A549 (cell line): ENCODE measurements around the gene GUCY1A2. TPM values are rescaled to one million over a fixed set of nuclear protein-coding genes. Genes with fewer than 3 reads are reported as not detected.

Experiments
- ATAC-seq, 2 experiments: fragments of 200-7000 bp in 1 of 2; fragments of >200 bp in 1 of 2; cut with Nextera tagmentation in 1 of 2; cut with Tn5 transposase in 1 of 2; 3 replicates each; pipeline versions ENCODE4 v1.8.0 to v1.9.1; 2018 to 2020; ENCODE audit warnings: mild to moderate bottlenecking in 1 of 2, moderate library complexity in 1 of 2
- CTCF ChIA-PET: fragments of 300-600 bp; sonication (Branson Sonifier 250); formaldehyde crosslinking; extraction: SDS; loops from one replicate; lab custom pipeline; 2021; ENCODE audit warnings: antibody characterized with exemption, inconsistent platforms; lab: Yijun Ruan, JAX
- POLR2A ChIA-PET: fragments of 350-600 bp; formaldehyde crosslinking; extraction: SDS; loops from one replicate; lab custom pipeline; 2021; ENCODE audit warnings: antibody characterized with exemption, inconsistent platforms; lab: Yijun Ruan, JAX
- DNase-seq, 2 experiments: peaks; one replicate each; pipeline versions ENCODE4 v3.0.0 to v3.0.0-alpha.2; 2011 to 2016; ENCODE audit warnings: low read depth in 1 of 2, low spot score in 1 of 2
- FAIRE-seq: peaks from 2 replicates; lab custom pipeline; 2011; peaks lifted over from hg19 to GRCh38; lab: Jason Lieb, UNC
- H3K27ac ChIP-seq, 2 experiments: fragments of >200 bp; sonication (Bioruptor Twin); formaldehyde crosslinking; 3 replicates each; pipeline ENCODE4 v1.5.1; 2016 to 2017
- H3K4me1 ChIP-seq: fragments of >200 bp; sonication (Bioruptor Twin); formaldehyde crosslinking; 3 replicates; pipeline ENCODE4 v1.6.1; 2016
- H3K4me2 ChIP-seq: fragments of >200 bp; sonication (Bioruptor Twin); formaldehyde crosslinking; 3 replicates; pipeline ENCODE4 v1.6.1; 2016
- H3K4me3 ChIP-seq: fragments of >200 bp; sonication (Bioruptor Twin); formaldehyde crosslinking; 3 replicates; pipeline ENCODE4 v1.5.1; 2016
- H3K9me3 ChIP-seq: fragments of >200 bp; sonication (Bioruptor Twin); formaldehyde crosslinking; 3 replicates; pipeline ENCODE4 v1.6.1; 2016
- ATOH8 ChIP-seq: fragments of 250-450 bp; sonication (Bioruptor Pico); IDR thresholded peaks from 2 replicates; pipeline ENCODE4 v1.5.0; 2020; ENCODE audit warnings: low read depth, mild to moderate bottlenecking, moderate library complexity
- BCL3 ChIP-seq: fragments of >200 bp; sonication (Bioruptor Twin); formaldehyde crosslinking; IDR thresholded peaks from 3 replicates; pipeline ENCODE4 v1.6.1; 2016
- BHLHE40 ChIP-seq: IDR thresholded peaks from 2 replicates; pipeline ENCODE4 v1.6.1; 2012; ENCODE audit warnings: low read depth, low read length, inconsistent platforms
- CBX8 ChIP-seq: fragments of 200-600 bp; sonication (generic); IDR thresholded peaks from 2 replicates; pipeline ENCODE4 v1.6.1; 2016
- E2F6 ChIP-seq: IDR thresholded peaks from 2 replicates; pipeline ENCODE4 v1.6.1; 2012; ENCODE audit warnings: low read depth, borderline replicate concordance
- EHMT2 ChIP-seq: fragments of 200-600 bp; sonication (generic); IDR thresholded peaks from 2 replicates; pipeline ENCODE4 v1.6.1; 2016; ENCODE audit warnings: antibody characterized with exemption, low read depth, mild to moderate bottlenecking, moderate library complexity
- ELK1 ChIP-seq: fragments of 150-350 bp; IDR thresholded peaks from 2 replicates; pipeline ENCODE4 v1.6.1; 2014; ENCODE audit warnings: low read depth, mild to moderate bottlenecking, low read length
- ESRRA ChIP-seq: fragments of 150-350 bp; IDR thresholded peaks from 2 replicates; pipeline ENCODE4 v1.6.1; 2014; ENCODE audit warnings: mild to moderate bottlenecking, low read length, borderline replicate concordance
- FOSB ChIP-seq: fragments of 250-450 bp; sonication (Bioruptor Pico); IDR thresholded peaks from 2 replicates; pipeline ENCODE4 v1.5.0; 2020; ENCODE audit warnings: mild to moderate bottlenecking, moderate library complexity
- FOXS1 ChIP-seq: fragments of 250-450 bp; sonication (Bioruptor Pico); IDR thresholded peaks from 2 replicates; pipeline ENCODE4 v1.5.0; 2020; ENCODE audit warnings: mild to moderate bottlenecking, moderate library complexity
- HMGXB4 ChIP-seq: fragments of 250-450 bp; sonication (Bioruptor Pico); IDR thresholded peaks from 2 replicates; pipeline ENCODE4 v1.5.0; 2021; ENCODE audit warnings: mild to moderate bottlenecking, moderate library complexity, borderline replicate concordance
- HOXA7 ChIP-seq: fragments of 250-450 bp; sonication (Bioruptor Pico); IDR thresholded peaks from 2 replicates; pipeline ENCODE4 v1.5.0; 2020; ENCODE audit warnings: mild to moderate bottlenecking, moderate library complexity
- JUNB ChIP-seq: fragments of >200 bp; sonication (Bioruptor Twin); formaldehyde crosslinking; IDR thresholded peaks from 2 replicates; pipeline ENCODE4 v1.6.1; 2016
- KDM5A ChIP-seq: fragments of 200-600 bp; sonication (generic); IDR thresholded peaks from 2 replicates; pipeline ENCODE4 v1.6.1; 2016; ENCODE audit warnings: antibody characterized with exemption, mild to moderate bottlenecking
- MAFK ChIP-seq: fragments of 450-650 bp; IDR thresholded peaks from 2 replicates; pipeline ENCODE4 v1.6.1; 2014; ENCODE audit not compliant: partially characterized antibody
- MAX ChIP-seq: IDR thresholded peaks from 2 replicates; pipeline ENCODE4 v1.6.1; 2012
- MYC ChIP-seq: IDR thresholded peaks from 2 replicates; pipeline ENCODE4 v1.6.1; 2012; ENCODE audit warnings: mild to moderate bottlenecking, inconsistent platforms, low read length, improper control_type of control experiment, borderline replicate concordance
- PBX3 ChIP-seq: IDR thresholded peaks from 2 replicates; pipeline ENCODE4 v1.6.1; 2012
- RARB ChIP-seq: fragments of 250-450 bp; sonication (Bioruptor Pico); IDR thresholded peaks from 2 replicates; pipeline ENCODE4 v1.8.0; 2021; ENCODE audit warnings: mild to moderate bottlenecking, moderate library complexity
- RCOR1 ChIP-seq: fragments of 150-350 bp; IDR thresholded peaks from 2 replicates; pipeline ENCODE4 v1.6.1; 2014; ENCODE audit warnings: antibody characterized with exemption, low read length, low read depth
- REST ChIP-seq: fragments of 200-600 bp; sonication (generic); IDR thresholded peaks from 2 replicates; pipeline ENCODE4 v1.6.1; 2016; ENCODE audit warnings: antibody characterized with exemption, mild to moderate bottlenecking, moderate library complexity
- RNF2 ChIP-seq: fragments of 200-600 bp; sonication (generic); IDR thresholded peaks from 2 replicates; pipeline ENCODE4 v1.6.1; 2016; ENCODE audit warnings: low read depth, mild to moderate bottlenecking, antibody characterized with exemption, moderate library complexity, borderline replicate concordance
- SMC3 ChIP-seq: fragments of >200 bp; sonication (Bioruptor Twin); formaldehyde crosslinking; IDR thresholded peaks from 3 replicates; pipeline ENCODE4 v1.6.1; 2018; ENCODE audit warnings: inconsistent platforms
- SREBF2 ChIP-seq: fragments of 450-650 bp; IDR thresholded peaks from 2 replicates; pipeline ENCODE4 v1.6.1; 2014; ENCODE audit warnings: mild to moderate bottlenecking, moderate library complexity
- TP53 ChIP-seq: fragments of 250-450 bp; sonication (Bioruptor Pico); IDR thresholded peaks from 2 replicates; pipeline ENCODE4 v1.5.0; 2021; ENCODE audit warnings: mild to moderate bottlenecking, moderate library complexity
- ZC3H11A ChIP-seq: fragments of 450-650 bp; IDR thresholded peaks from 2 replicates; pipeline ENCODE4 v1.6.1; 2014; ENCODE audit warnings: antibody characterized with exemption, mild to moderate bottlenecking
- ZNF302 ChIP-seq: fragments of 250-450 bp; sonication (Bioruptor Pico); IDR thresholded peaks from 2 replicates; pipeline ENCODE4 v1.9.0; 2021; ENCODE audit warnings: inconsistent platforms, mild to moderate bottlenecking, moderate library complexity
- ZSCAN20 ChIP-seq: fragments of 250-450 bp; sonication (Bioruptor Pico); IDR thresholded peaks from 2 replicates; pipeline ENCODE4 v1.8.0; 2022; ENCODE audit warnings: mild to moderate bottlenecking, moderate library complexity
- WGBS: methylation state at CpG from one replicate; pipeline ENCODE4 v1.1.6; 2017; ENCODE audit errors: missing lambda C conversion rate; 5-methylcytosine and 5-hydroxymethylcytosine counted together
- polyA plus RNA-seq, 4 experiments: library from polyadenylated mRNA; depleted of rRNA in 3 of 4; stranded (reverse); fragments of >200 nt; fragmentation: RNase III in 1 of 4; extraction: RNeasy Plus Mini Kit Qiagen cat#74134 plus additional on column Dnase treatment in 1 of 4; gene quantifications; 2 replicates in 3 of 4; 3 replicates in 1 of 4; pipeline ENCODE4 v1.2.3, GENCODE V29; 2011 to 2017

Gene GUCY1A2
- polyA plus RNA-seq, 2 of the 4 experiments (the other 2 are of a cell fraction) = 0.12 to 0.16 TPM

GRCh38 chr11:106939157-106939556 lies 79.1 kb downstream of the GUCY1A2 start:
- WGBS = 66% methylated on average over 2 of the region's 2 CpGs
- Histone ChIP-seq H3K4me1 (no peaks in the 10 kb centered on the region), H3K4me2 (no peak overlapping the region), H3K27ac (no peak overlapping the region), H3K9me3 (no peaks in the 10 kb centered on the region), H3K4me3 (no peak overlapping the region)
- DNase-seq (no peak), FAIRE-seq (no peak), ATAC-seq (no peak)
- ChIA-PET POLR2A (no interaction called here), CTCF (no interaction called here)
- TF ChIP-seq JUNB (no peak), ELK1 (no peak), ZC3H11A (no peak), FOXS1 (CRISPR knock-in tag) (no peak), ZSCAN20 (no peak), MYC (no peak), CBX8 (no peak), E2F6 (no peak), BCL3 (no peak), ATOH8 (CRISPR knock-in tag) (no peak), SREBF2 (no peak), FOSB (no peak), MAFK (no peak), HMGXB4 (CRISPR knock-in tag) (no peak), TP53 (no peak), KDM5A (no peak), MAX (no peak), ZNF302 (CRISPR knock-in tag) (no peak)
- TF ChIP-seq, all 56 proteins: peak for 0

- ChIA-PET POLR2A (no interaction called here), CTCF (no interaction called here)
- no peak for ATAC-seq
- Histone ChIP-seq H3K4me1 (no peaks in the 10 kb centered on the region), H3K4me2 (no peak overlapping the region), H3K9me3 (no peaks in the 10 kb centered on the region), H3K4me3 (no peak overlapping the region), H3K27ac (no peak overlapping the region)
- no peak for FAIRE-seq
- no peak for DNase-seq
- WGBS = 54% methylated on average over 1 of the region's 1 CpG
- TF ChIP-seq BHLHE40 (no peak), ZNF302 (CRISPR knock-in tag) (no peak), KDM5A (no peak), CBX8 (no peak), MAX (no peak), RCOR1 (no peak), RNF2 (no peak), PBX3 (no peak), FOSB (no peak), EHMT2 (no peak), ESRRA (no peak), REST (no peak), HOXA7 (no peak), RARB (CRISPR knock-in tag) (no peak), SMC3 (no peak)
Measured at GRCh38 chr11:106937111-106937510, 81.2 kb downstream of the GUCY1A2 start.
